ENCODE measurements around the gene MT2A.
"Not testable (repeated sequence)": the region's sequence is repeated elsewhere in the genome, so short reads cannot be mapped to it uniquely, and the experiment has no call there.

The MT2A gene

DNA sequence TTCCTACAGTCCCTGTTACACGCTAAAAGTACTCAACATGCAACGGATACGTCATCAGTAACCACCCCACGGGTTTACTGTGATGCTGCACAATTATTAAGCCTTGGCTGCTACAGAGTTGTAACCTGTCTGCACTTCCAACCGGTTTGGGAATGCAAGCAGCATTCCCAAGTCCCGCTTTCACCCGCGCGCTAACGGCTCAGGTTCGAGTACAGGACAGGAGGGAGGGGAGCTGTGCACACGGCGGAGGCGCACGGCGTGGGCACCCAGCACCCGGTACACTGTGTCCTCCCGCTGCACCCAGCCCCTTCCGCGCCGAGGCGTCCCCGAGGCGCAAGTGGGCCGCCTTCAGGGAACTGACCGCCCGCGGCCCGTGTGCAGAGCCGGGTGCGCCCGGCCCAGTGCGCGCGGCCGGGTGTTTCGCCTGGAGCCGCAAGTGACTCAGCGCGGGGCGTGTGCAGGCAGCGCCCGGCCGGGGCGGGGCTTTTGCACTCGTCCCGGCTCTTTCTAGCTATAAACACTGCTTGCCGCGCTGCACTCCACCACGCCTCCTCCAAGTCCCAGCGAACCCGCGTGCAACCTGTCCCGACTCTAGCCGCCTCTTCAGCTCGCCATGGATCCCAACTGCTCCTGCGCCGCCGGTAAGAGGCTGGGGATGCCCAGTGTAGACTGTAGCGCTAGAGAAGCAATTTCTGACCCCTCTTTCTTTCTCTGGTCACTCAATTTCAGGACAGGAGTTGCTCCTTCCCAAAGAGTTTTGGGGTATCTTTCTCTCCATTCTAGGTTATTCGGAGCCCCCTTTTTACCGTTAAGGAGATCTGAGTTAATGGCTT lies at the start of gene MT2A:
TSS of gene MT2A (plus strand) at position 542 of the 833 bp plus-strand sequence. CDS start at position 614, 72 bp downstream.
- H3K9me3 ChIP-seq (ENCODE audit: control insufficient read depth, insufficient read depth, low read length), result no peaks in the 10 kb centered on the region
- peaks cover 30% of the 10 kb centered on the region for H3K4me1 ChIP-seq (ENCODE audit: insufficient read depth, low read length)
- H3K9ac ChIP-seq (ENCODE audit: low read depth, low read length), result peak within 1 kb of the TSS; percentile 52

DNA sequence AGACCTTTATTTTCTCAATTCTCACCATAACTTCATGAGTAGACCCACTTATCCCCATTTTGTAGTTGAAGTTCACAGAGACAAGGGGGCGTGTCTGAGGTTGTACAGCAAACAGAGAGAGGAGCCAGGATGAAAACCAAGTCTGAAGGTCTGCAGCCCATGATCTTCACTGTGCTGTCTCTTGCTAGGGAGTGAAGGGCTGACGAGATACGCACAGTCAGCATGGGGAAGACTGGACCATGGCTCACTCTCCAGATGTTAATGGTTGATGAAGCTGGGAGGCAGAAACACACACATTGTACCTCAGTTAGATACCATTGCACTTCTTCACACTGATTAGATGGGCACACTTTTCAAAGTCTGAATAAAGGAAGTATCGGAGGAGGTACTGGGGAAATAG lies 49.3 kb upstream of the MT2A start:
- no peaks in the 10 kb centered on the region for H3K4me1 ChIP-seq (ENCODE audit: insufficient read depth, low read length)
- no peaks in the 10 kb centered on the region for H3K36me3 ChIP-seq (ENCODE audit: insufficient read depth, low read length)
- H3K9ac ChIP-seq (ENCODE audit: low read depth, low read length), result no peak overlapping the region
- no peaks in the 10 kb centered on the region for H3K9me3 ChIP-seq (ENCODE audit: control insufficient read depth, insufficient read depth, low read length)

More for the DNA sequence above, at the start of gene MT2A:
- H3K36me3 ChIP-seq (ENCODE audit: insufficient read depth, low read length), result no peaks in the 10 kb centered on the region

DNA sequence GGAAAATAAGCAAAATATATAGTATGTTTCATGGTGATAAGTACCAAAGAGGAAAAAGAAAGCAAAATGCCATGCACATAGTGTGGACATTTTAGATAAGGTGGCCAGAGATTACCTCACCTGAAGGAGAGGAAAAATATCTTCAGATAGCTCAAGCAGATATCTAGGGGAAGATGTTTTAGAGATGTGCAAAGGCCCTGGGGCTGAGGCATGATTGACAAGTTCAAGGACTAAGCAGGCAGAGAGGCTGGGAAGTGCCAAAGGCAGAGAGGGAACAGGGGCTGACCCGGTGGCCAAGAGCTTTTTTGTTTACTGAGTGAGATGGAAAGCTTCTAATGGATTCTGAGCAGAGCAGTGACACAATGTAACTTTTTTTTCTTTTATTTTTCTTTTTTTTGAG lies 47.9 kb upstream of the MT2A start:
- Histone ChIP-seq H3K9me3 (ENCODE audit: control insufficient read depth, insufficient read depth, low read length) (no peaks in the 10 kb centered on the region), H3K9ac (ENCODE audit: low read depth, low read length) (no peak overlapping the region), H3K36me3 (ENCODE audit: insufficient read depth, low read length) (no peaks in the 10 kb centered on the region), H3K4me1 (ENCODE audit: insufficient read depth, low read length) (no peaks in the 10 kb centered on the region)

GRCh38 chr16:56561126-56561525 lies 47.3 kb upstream of the MT2A start:
- Histone ChIP-seq H3K36me3 (ENCODE audit: insufficient read depth, low read length) (no peaks in the 10 kb centered on the region), H3K9me3 (ENCODE audit: control insufficient read depth, insufficient read depth, low read length) (no peaks in the 10 kb centered on the region), H3K4me1 (ENCODE audit: insufficient read depth, low read length) (no peaks in the 10 kb centered on the region), H3K9ac (ENCODE audit: low read depth, low read length) (no peak overlapping the region)

DNA sequence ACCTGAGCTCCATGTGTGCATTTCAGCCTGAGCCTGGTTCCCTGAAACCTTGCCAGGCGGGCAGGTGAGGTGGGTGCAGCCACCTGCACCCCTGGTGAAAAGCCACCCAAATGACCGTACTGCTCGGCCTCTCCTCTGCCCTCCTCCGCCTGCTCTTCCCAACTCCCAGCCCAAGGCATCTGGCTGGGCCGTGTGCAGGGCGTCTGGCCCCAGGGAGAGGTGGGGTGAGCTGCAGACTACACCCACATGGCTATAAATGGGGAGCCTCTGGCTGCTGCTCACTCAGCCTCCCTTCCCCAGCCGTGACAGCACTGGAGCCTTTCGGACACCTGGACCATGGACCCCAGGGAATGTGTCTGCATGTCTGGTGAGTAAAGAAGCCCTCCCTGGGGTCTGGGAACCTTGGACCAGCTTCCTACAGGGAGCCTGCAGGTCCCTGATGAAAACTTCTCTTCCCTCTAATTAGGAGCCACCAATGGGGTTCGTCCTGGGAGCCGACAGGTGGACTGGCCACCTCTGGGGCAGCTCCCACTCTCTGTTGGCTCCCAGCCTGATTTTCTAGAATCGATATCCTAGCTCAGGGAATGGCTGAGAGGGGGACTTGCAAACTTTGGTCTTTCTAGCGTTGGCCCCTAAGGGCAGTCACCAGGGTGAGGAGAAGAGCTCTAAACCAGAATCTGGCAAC lies 43.4 kb upstream of the MT2A start, which contains the start of gene MT4:
TSS of gene MT4 (plus strand) at position 281 of the 685 bp plus-strand sequence. CDS start at position 337, 56 bp downstream.
- no peaks in the 10 kb centered on the region for H3K9me3 ChIP-seq (ENCODE audit: control insufficient read depth, insufficient read depth, low read length)
- H3K36me3 ChIP-seq (ENCODE audit: insufficient read depth, low read length), result no peaks in the 10 kb centered on the region
- H3K4me1 ChIP-seq (ENCODE audit: insufficient read depth, low read length), result no peaks in the 10 kb centered on the region
- H3K9ac ChIP-seq (ENCODE audit: low read depth, low read length), result no peak within 1 kb of the TSS

- no peaks in the 10 kb centered on the region for H3K36me3 ChIP-seq (ENCODE audit: insufficient read depth, low read length)
- H3K4me1 ChIP-seq (ENCODE audit: insufficient read depth, low read length), result no peaks in the 10 kb centered on the region
- H3K9ac ChIP-seq (ENCODE audit: low read depth, low read length), result no peak overlapping the region
- H3K9me3 ChIP-seq (ENCODE audit: control insufficient read depth, insufficient read depth, low read length), result peaks cover 6% of the 10 kb centered on the region; the same call in 1 of the 2 replicates
Measured at GRCh38 chr16:56569971-56570370, 38.4 kb upstream of the MT2A start.

GRCh38 chr16:56571525-56571924 lies 36.9 kb upstream of the MT2A start:
- Histone ChIP-seq H3K36me3 (ENCODE audit: insufficient read depth, low read length) (no peaks in the 10 kb centered on the region), H3K9ac (ENCODE audit: low read depth, low read length) (no peak overlapping the region), H3K9me3 (ENCODE audit: control insufficient read depth, insufficient read depth, low read length) (peaks cover 7% of the 10 kb centered on the region; the same call in 1 of the 2 replicates)

GRCh38 chr16:56574625-56575024 lies 33.8 kb upstream of the MT2A start:
- no peaks in the 10 kb centered on the region for H3K4me1 ChIP-seq (ENCODE audit: insufficient read depth, low read length)
- H3K9ac ChIP-seq (ENCODE audit: low read depth, low read length), result no peak overlapping the region
- no peaks in the 10 kb centered on the region for H3K36me3 ChIP-seq (ENCODE audit: insufficient read depth, low read length)
- peaks cover 11% of the 10 kb centered on the region; the same call in 1 of the 2 replicates for H3K9me3 ChIP-seq (ENCODE audit: control insufficient read depth, insufficient read depth, low read length)

More at GRCh38 chr16:56571525-56571924, 36.9 kb upstream of the MT2A start:
- H3K4me1 ChIP-seq (ENCODE audit: insufficient read depth, low read length), result no peaks in the 10 kb centered on the region

DNA sequence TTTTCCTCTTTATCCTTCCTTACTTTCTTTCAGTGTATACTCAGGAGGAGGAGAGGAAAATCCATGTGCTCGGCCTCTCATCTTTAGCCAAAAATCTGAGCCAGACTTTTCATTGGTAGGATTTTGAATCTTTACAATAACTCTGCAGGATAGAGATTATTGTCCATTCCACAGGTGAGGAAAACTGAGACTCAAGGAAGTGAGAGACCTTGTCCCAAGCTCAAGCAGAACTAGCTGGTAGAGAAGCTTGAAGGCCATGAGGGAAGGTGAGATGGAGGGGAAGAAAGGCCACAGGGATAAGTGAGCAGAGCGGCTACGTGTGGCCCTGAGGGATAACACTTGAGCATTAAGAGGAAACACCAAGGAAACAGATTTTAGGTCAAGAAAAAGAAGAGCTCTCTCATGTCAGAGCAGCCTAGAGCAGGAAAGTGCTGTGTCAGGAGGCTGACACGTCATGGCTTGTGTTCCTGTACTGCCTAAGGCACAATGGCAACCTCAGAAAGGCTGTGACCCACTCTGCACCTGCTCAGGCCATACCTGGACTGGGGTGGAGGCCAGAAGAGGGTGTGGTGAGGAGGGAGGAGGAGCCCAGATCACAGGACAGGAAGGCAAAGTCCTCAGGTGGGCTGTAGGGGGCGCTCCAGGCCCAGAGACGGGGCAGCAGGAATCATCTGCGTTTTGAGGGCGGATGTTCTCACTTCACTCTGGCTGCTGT lies 31.6 kb upstream of the MT2A start:
- Histone ChIP-seq H3K9me3 (ENCODE audit: control insufficient read depth, insufficient read depth, low read length) (peaks cover 11% of the 10 kb centered on the region; the same call in 1 of the 2 replicates), H3K9ac (ENCODE audit: low read depth, low read length) (no peak overlapping the region), H3K4me1 (ENCODE audit: insufficient read depth, low read length) (no peaks in the 10 kb centered on the region), H3K36me3 (ENCODE audit: insufficient read depth, low read length) (no peaks in the 10 kb centered on the region)

DNA sequence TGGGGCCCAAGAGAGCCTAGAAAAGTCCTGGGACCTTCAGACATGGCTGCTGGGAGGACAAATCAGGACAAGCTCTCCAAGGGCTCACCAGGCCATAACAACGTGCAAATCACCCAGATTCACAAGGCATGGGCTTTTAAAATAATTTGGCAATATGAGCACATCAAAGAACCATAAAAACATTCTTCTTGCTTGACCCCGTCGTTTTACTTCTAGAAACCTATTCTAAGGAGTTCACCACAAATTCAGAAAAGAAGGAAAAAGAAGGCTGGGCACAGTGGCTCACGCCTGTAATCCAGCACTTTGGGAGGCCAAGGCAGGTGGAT lies 31.1 kb upstream of the MT2A start:
- Histone ChIP-seq H3K4me1 (ENCODE audit: insufficient read depth, low read length) (no peaks in the 10 kb centered on the region), H3K36me3 (ENCODE audit: insufficient read depth, low read length) (no peaks in the 10 kb centered on the region), H3K9ac (ENCODE audit: low read depth, low read length) (no peak overlapping the region), H3K9me3 (ENCODE audit: control insufficient read depth, insufficient read depth, low read length) (peaks cover 11% of the 10 kb centered on the region; the same call in 1 of the 2 replicates)

- H3K9ac ChIP-seq (ENCODE audit: low read depth, low read length), result no peak overlapping the region
- no peaks in the 10 kb centered on the region for H3K4me1 ChIP-seq (ENCODE audit: insufficient read depth, low read length)
- H3K36me3 ChIP-seq (ENCODE audit: insufficient read depth, low read length), result no peaks in the 10 kb centered on the region
- 0 out of 2 replicates have a peak, but pooled peaks cover 4% of the 10 kb centered on the region for H3K9me3 ChIP-seq (ENCODE audit: control insufficient read depth, insufficient read depth, low read length)
Measured at GRCh38 chr16:56580391-56581048, 27.9 kb upstream of the MT2A start.

- H3K4me1 ChIP-seq (ENCODE audit: insufficient read depth, low read length); H3K9me3 ChIP-seq (ENCODE audit: control insufficient read depth, insufficient read depth, low read length); H3K9ac ChIP-seq (ENCODE audit: low read depth, low read length); H3K36me3 ChIP-seq (ENCODE audit: insufficient read depth, low read length): not testable (repeated sequence)
Measured at GRCh38 chr16:56582911-56583310, 25.5 kb upstream of the MT2A start.

GRCh38 chr16:56583351-56584168 lies 24.8 kb upstream of the MT2A start:
- Histone ChIP-seq H3K36me3 (ENCODE audit: insufficient read depth, low read length) (no peaks in the 10 kb centered on the region), H3K9ac (ENCODE audit: low read depth, low read length) (no peak overlapping the region), H3K4me1 (ENCODE audit: insufficient read depth, low read length) (no peaks in the 10 kb centered on the region), H3K9me3 (ENCODE audit: control insufficient read depth, insufficient read depth, low read length) (no peaks in the 10 kb centered on the region)

All from ES-I3 (cell line).